Uterus (tissue), 2 donors: ENCODE measurements around the gene IGFN1.

ENCODE experiments used
- POLR2A ChIP-seq, 2 donors: fragments of 450-650 bp; IDR thresholded peaks; one replicate each; pipeline ENCODE4 v1.6.1; 2016; ENCODE audit warnings: antibody characterized with exemption in 2 of 2, mild to moderate bottlenecking in 1 of 2, moderate library complexity in 1 of 2
- TF ChIP-seq, protein P1 (sequence below), 4 experiments: fragments of 200-600 bp in 2 of 4; fragments of 450-650 bp in 2 of 4; sonication (generic) in 2 of 4; IDR thresholded peaks; one replicate each; pipeline ENCODE4 v1.5.1; 2016 to 2019; ENCODE audit warnings: antibody characterized with exemption in 4 of 4, mild to moderate bottlenecking in 2 of 4, moderate library complexity in 1 of 4

DNA sequence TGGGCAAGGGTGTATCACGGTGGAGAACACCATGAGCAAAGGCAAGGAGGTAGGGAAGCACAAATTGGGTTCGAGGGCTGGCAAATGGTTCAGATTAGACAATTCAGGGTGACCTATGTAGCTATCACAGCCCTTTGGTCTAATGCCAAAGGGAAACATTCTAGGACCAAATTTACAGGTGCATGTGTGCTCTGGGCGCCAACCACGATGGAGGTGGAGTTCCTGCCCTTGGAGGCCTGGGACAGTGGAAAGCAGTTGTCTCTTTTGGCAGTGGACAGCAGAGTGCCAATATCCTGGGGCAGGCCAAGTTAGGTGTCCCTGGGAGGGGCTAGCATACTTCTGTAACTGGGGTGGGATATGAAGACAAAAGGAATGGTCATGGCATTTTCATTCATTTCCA is 40.1 kb downstream of the IGFN1 start:
- TF ChIP-seq, protein P1, sequence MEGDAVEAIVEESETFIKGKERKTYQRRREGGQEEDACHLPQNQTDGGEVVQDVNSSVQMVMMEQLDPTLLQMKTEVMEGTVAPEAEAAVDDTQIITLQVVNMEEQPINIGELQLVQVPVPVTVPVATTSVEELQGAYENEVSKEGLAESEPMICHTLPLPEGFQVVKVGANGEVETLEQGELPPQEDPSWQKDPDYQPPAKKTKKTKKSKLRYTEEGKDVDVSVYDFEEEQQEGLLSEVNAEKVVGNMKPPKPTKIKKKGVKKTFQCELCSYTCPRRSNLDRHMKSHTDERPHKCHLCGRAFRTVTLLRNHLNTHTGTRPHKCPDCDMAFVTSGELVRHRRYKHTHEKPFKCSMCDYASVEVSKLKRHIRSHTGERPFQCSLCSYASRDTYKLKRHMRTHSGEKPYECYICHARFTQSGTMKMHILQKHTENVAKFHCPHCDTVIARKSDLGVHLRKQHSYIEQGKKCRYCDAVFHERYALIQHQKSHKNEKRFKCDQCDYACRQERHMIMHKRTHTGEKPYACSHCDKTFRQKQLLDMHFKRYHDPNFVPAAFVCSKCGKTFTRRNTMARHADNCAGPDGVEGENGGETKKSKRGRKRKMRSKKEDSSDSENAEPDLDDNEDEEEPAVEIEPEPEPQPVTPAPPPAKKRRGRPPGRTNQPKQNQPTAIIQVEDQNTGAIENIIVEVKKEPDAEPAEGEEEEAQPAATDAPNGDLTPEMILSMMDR (IDR thresholded peaks at IDR 0.05), result no peak
- no peak for TF ChIP-seq POLR2A (IDR thresholded peaks at IDR 0.05)
